ENCODE data around the gene EML4. TPM values are rescaled to one million over a fixed set of nuclear protein-coding genes. Genes with fewer than 3 reads are reported as not detected.
"Not testable (repeated sequence)": the region's sequence is repeated elsewhere in the genome, so short reads cannot be mapped to it uniquely, and the experiment has no call there.

EML4 gene
- total and polyA plus RNA-seq, 4 experiments from 2014 or later = 52.8 to 172 (median 140) TPM

DNA sequence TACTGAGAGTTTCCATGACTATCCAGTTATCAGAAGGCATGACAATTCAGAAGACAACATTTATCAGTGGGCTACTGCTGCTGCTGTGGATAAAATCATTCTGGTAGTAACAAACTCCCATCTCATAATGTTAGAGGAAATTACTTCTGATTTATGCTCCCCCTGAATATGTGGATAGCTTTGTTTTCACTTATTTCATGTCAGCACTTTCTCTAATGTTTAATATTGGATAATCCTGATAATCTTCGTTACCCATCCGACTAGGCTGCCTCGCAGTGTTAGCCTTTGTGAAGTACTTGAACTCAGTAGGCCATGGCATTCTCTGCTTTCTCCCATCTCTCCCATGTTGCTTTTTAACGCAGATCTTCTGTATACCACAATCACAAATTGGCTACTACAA is 163.4 kb downstream of the EML4 start:
- Mint-ChIP-seq H3K27ac (peak overlapping the region in 1 of 7 donors; percentile 16), H3K27me3 (no peaks in the 10 kb centered on the region), H3K9me3 (peaks cover 0 to 2% (median 0%) of the 10 kb centered on the region in 8 donors), H3K36me3 (peaks cover 55 to 84% of the 10 kb centered on the region in 2 donors), H3K4me3 (no peak overlapping the region), H3K4me1 (peaks cover 2 to 9% (median 4%) of the 10 kb centered on the region in 4 donors)
- H3K4me1 ChIP-seq (ENCODE audit: insufficient read depth, low read length) = no peaks in the 10 kb centered on the region
- ChIA-PET POLR2A (ENCODE audit: partially characterized antibody) (no interaction called here), CTCF (ENCODE audit: partially characterized antibody) (no interaction called here)
- H3K27me3 ChIP-seq (ENCODE audit: insufficient read depth, low read length) = no peaks in the 10 kb centered on the region
- H3K27ac ChIP-seq (ENCODE audit: low read depth, low read length) = no peak overlapping the region
- H3K9me3 ChIP-seq (ENCODE audit: control insufficient read depth in 1 of 2, low read length in 2 of 2) = no peaks in the 10 kb centered on the region
- intact Hi-C loops (cut with micrococcal nuclease) = no loop called here
- no peak overlapping the region for H3K4me3 ChIP-seq (ENCODE audit: low read length in 2 of 2)
- peaks cover 53% of the 10 kb centered on the region for H3K36me3 ChIP-seq (ENCODE audit: insufficient read depth, low read length)
- DNase-seq = no peak

DNA sequence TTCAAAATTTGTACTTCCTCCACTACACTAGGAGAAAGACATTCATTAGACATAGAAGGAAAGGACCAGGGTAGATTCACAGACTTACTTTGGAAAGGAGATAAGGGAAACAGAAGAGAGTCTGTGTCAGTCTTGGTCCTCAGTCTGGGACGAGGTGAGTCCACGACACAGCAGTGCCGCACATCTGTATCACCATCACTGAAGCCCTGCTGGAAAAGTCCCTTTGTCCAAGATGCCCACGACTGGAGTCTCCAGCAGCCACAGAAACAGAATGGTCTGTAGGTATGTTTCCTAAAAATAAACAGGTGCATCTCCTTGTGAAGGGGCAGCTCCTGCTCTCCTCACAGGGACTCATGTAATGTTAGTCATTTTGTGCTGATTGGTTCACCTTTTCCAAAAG is 164.4 kb downstream of the EML4 start:
- Mint-ChIP-seq H3K4me1 (peaks cover 0 to 5% (median 3%) of the 10 kb centered on the region in 4 donors), H3K9me3 (peaks cover 0 to 2% (median 0%) of the 10 kb centered on the region in 8 donors), H3K4me3 (no peak overlapping the region), H3K36me3 (peaks cover 59 to 87% of the 10 kb centered on the region in 2 donors), H3K27me3 (no peaks in the 10 kb centered on the region), H3K27ac (peak overlapping the region in 2 of 7 donors; percentile 17 to 40)
- ChIA-PET POLR2A (ENCODE audit: partially characterized antibody) (no interaction called here), CTCF (ENCODE audit: partially characterized antibody) (no interaction called here)
- intact Hi-C loops (cut with micrococcal nuclease) = no loop called here
- Histone ChIP-seq H3K27ac (ENCODE audit: low read depth, low read length) (no peak overlapping the region), H3K4me1 (ENCODE audit: insufficient read depth, low read length) (no peaks in the 10 kb centered on the region), H3K4me3 (ENCODE audit: low read length in 2 of 2) (no peak overlapping the region), H3K9me3 (ENCODE audit: control insufficient read depth in 1 of 2, low read length in 2 of 2) (no peaks in the 10 kb centered on the region), H3K27me3 (ENCODE audit: insufficient read depth, low read length) (no peaks in the 10 kb centered on the region), H3K36me3 (ENCODE audit: insufficient read depth, low read length) (peaks cover 48% of the 10 kb centered on the region)
- no peak for DNase-seq

DNA sequence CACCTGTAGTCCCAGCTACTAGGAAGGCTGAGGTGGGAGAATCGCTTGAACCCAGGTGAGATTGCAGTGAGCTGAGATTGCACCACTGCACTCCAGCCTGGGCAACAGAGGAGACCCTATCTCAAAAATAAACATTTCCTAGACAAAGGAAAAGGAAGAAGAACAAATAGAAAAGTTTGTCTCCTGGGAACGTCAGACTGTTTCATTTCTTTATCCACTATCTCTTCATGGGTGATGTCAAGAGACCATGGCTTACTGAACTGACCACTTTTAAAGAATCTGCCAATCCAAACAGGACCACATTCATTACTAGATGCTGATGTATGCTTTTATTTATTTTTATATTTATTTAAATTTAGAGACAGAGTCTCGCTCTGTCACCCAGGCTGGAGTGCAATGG is 165.1 kb downstream of the EML4 start:
- peaks cover 64 to 85% of the 10 kb centered on the region in 2 donors for H3K36me3 Mint-ChIP-seq
- intact Hi-C loops (cut with micrococcal nuclease) = no loop called here
- H3K4me1 Mint-ChIP-seq = peaks cover 0 to 5% (median 3%) of the 10 kb centered on the region in 4 donors
- H3K27me3 Mint-ChIP-seq = no peaks in the 10 kb centered on the region
- H3K9me3 Mint-ChIP-seq = peaks cover 0 to 2% (median 0%) of the 10 kb centered on the region in 8 donors
- no peak overlapping the region for H3K4me3 Mint-ChIP-seq
- ChIA-PET CTCF (ENCODE audit: partially characterized antibody) (no interaction called here), POLR2A (ENCODE audit: partially characterized antibody) (no interaction called here)
- H3K9me3 ChIP-seq (ENCODE audit: control insufficient read depth in 1 of 2, low read length in 2 of 2) = no peaks in the 10 kb centered on the region
- H3K36me3 ChIP-seq (ENCODE audit: insufficient read depth, low read length) = peaks cover 42% of the 10 kb centered on the region
- H3K27ac Mint-ChIP-seq = peak overlapping the region in 1 of 7 donors; percentile 40
- no peaks in the 10 kb centered on the region for H3K4me1 ChIP-seq (ENCODE audit: insufficient read depth, low read length)
- no peaks in the 10 kb centered on the region for H3K27me3 ChIP-seq (ENCODE audit: insufficient read depth, low read length)
- DNase-seq = no peak
- no peak overlapping the region for H3K4me3 ChIP-seq (ENCODE audit: low read length in 2 of 2)
- H3K27ac ChIP-seq (ENCODE audit: low read depth, low read length) = no peak overlapping the region

DNA sequence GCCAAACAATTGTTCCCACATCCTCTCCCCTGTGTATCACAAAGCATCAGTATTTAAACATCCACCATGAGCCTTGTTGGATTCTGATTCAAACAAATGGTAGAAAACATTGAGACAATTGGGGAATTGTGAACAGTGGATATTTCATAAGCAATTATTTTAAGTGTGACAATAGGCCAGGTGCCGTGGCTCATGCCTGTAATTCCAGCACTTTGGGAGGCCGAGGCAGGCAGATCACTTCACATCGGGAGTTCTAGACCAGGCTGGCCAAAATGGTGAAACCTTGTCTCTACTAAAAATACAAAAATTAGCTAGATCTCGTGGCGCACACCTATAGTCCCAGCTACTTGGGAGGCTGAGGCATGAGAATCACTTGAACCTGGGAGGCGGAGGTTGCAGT is 165.7 kb downstream of the EML4 start:
- H3K27ac Mint-ChIP-seq; H3K4me3 Mint-ChIP-seq; H3K27me3 ChIP-seq (ENCODE audit: insufficient read depth, low read length); H3K9me3 ChIP-seq (ENCODE audit: control insufficient read depth in 1 of 2, low read length in 2 of 2); H3K27me3 Mint-ChIP-seq; H3K4me1 Mint-ChIP-seq; H3K27ac ChIP-seq (ENCODE audit: low read depth, low read length); H3K9me3 Mint-ChIP-seq; POLR2A ChIA-PET (ENCODE audit: partially characterized antibody); intact Hi-C loops (cut with micrococcal nuclease); H3K4me1 ChIP-seq (ENCODE audit: insufficient read depth, low read length); DNase-seq; H3K4me3 ChIP-seq (ENCODE audit: low read length in 2 of 2); CTCF ChIA-PET (ENCODE audit: partially characterized antibody): not testable (repeated sequence)
- H3K36me3 ChIP-seq (ENCODE audit: insufficient read depth, low read length) = peaks cover 36% of the 10 kb centered on the region
- H3K36me3 Mint-ChIP-seq = peaks cover 65 to 82% of the 10 kb centered on the region in 2 donors

DNA sequence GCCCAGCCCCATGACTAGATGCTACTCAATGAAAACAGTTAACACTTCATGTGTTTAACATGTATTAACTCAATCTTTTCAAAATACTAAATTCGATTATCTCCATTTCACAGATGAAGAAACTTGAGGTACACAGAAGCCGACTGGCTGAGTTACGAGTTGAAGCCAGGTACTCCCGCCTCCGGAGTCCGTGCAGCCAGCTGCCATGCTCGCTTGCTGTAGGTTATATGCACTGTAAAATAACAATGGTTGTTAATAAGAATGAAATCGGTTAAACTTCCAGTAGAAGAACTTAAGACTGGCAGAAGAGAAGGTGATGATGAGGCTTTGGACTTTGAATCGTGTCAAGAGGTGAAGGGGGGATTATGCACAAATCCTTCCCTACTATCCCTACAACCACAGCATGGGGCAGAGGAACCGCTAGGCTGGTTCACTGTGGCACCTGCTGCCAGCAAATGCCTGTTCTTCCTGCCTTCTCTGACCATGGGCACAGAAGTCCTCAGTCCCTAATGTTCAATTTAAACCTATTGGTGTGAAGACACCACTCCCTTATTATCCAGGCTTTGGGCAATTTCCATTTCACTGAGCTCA is 166.5 kb downstream of the EML4 start:
- no peaks in the 10 kb centered on the region for H3K9me3 ChIP-seq (ENCODE audit: control insufficient read depth in 1 of 2, low read length in 2 of 2)
- no peak overlapping the region for H3K4me3 Mint-ChIP-seq
- peaks cover 4 to 11% (median 7%) of the 10 kb centered on the region in 4 donors for H3K4me1 Mint-ChIP-seq
- H3K4me1 ChIP-seq (ENCODE audit: insufficient read depth, low read length) = no peaks in the 10 kb centered on the region
- no peaks in the 10 kb centered on the region for H3K27me3 Mint-ChIP-seq
- H3K27ac ChIP-seq (ENCODE audit: low read depth, low read length) = no peak overlapping the region
- H3K36me3 Mint-ChIP-seq = peaks cover 69 to 83% of the 10 kb centered on the region in 2 donors
- no peak for DNase-seq
- no peaks in the 10 kb centered on the region for H3K27me3 ChIP-seq (ENCODE audit: insufficient read depth, low read length)
- H3K27ac Mint-ChIP-seq = peak overlapping the region in 1 of 7 donors; percentile 83
- H3K9me3 Mint-ChIP-seq = peaks cover 0 to 8% (median 2%) of the 10 kb centered on the region in 8 donors
- POLR2A ChIA-PET (ENCODE audit: partially characterized antibody) = no interaction called here
- no peak overlapping the region for H3K4me3 ChIP-seq (ENCODE audit: low read length in 2 of 2)
- CTCF ChIA-PET (ENCODE audit: partially characterized antibody) = no interaction called here
- peaks cover 29% of the 10 kb centered on the region for H3K36me3 ChIP-seq (ENCODE audit: insufficient read depth, low read length)
- intact Hi-C loops (cut with micrococcal nuclease) = no loop called here

DNA sequence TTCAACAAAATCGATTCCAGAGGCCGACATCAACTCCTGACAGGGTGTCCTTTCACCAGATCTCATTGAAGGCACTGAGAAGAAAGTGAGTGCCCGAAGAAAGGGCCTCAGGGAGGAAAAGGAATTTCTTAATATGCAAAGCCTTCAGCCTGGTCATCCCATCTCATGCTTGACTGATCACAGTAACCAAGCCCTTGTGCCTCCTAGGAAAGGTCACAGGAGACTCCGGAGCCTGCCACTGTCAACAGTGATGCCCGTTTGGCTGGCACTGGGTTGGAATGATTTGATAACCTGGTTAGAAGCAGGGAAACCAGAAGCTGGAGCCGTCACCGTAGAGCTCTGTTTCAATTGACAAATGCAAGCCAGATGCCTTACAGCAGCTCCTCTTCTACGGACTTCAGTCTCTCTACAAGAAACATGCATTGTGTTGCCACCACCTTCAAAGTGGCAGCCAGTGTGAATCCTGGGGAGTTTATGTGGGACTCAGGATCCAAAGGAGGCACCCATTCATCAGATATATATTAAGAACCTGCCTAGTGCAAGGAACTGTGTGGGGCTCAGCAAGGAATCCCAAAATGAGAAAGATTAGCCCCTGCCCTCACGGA is 167.3 kb downstream of the EML4 start:
- peaks cover 67 to 85% of the 10 kb centered on the region in 2 donors for H3K36me3 Mint-ChIP-seq
- DNase-seq = no peak
- intact Hi-C loops (cut with micrococcal nuclease) = no loop called here
- Histone ChIP-seq H3K9me3 (ENCODE audit: control insufficient read depth in 1 of 2, low read length in 2 of 2) (no peaks in the 10 kb centered on the region), H3K27ac (ENCODE audit: low read depth, low read length) (no peak overlapping the region), H3K4me1 (ENCODE audit: insufficient read depth, low read length) (peaks cover 1% of the 10 kb centered on the region), H3K27me3 (ENCODE audit: insufficient read depth, low read length) (no peaks in the 10 kb centered on the region), H3K36me3 (ENCODE audit: insufficient read depth, low read length) (peaks cover 27% of the 10 kb centered on the region), H3K4me3 (ENCODE audit: low read length in 2 of 2) (no peak overlapping the region)
- POLR2A ChIA-PET (ENCODE audit: partially characterized antibody) = no interaction called here
- CTCF ChIA-PET (ENCODE audit: partially characterized antibody) = interaction anchor here (1.0 kb wide), 1 partner anchor 8 kb away, joined by 3 read pairs; no protein-coding TSS in a partner anchor
- H3K27ac Mint-ChIP-seq = peak overlapping the region in 1 of 7 donors; percentile 83
- H3K4me1 Mint-ChIP-seq = peaks cover 8 to 13% (median 9%) of the 10 kb centered on the region in 4 donors
- H3K4me3 Mint-ChIP-seq = no peak overlapping the region
- H3K27me3 Mint-ChIP-seq = no peaks in the 10 kb centered on the region
- peaks cover 0 to 8% (median 2%) of the 10 kb centered on the region in 8 donors for H3K9me3 Mint-ChIP-seq

DNA sequence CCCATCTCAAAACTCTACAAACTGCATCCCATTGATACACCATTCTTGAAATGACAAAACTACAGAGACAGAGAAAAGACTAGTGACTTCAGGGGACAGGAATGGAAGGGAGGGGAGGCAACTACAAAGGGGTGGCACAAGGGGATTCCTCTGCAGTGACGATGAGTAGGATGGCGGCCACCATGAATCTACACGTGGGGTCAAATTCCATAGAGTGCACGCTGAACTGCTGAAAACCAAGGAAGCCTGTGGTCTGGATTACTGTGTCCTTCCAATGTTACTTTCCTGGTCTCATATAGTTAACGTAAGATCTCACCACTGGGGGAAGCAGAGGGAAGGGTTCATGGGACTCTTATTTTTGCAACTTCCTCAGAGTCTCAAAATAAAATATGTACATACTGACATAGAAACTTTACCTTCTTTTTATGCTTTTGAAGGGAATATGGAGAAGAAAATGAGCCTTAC is 168.2 kb downstream of the EML4 start:
- DNase-seq = no peak
- Histone ChIP-seq H3K27ac (ENCODE audit: low read depth, low read length) (no peak overlapping the region), H3K4me3 (ENCODE audit: low read length in 2 of 2) (no peak overlapping the region), H3K4me1 (ENCODE audit: insufficient read depth, low read length) (peaks cover 10% of the 10 kb centered on the region), H3K27me3 (ENCODE audit: insufficient read depth, low read length) (no peaks in the 10 kb centered on the region), H3K36me3 (ENCODE audit: insufficient read depth, low read length) (peaks cover 18% of the 10 kb centered on the region), H3K9me3 (ENCODE audit: control insufficient read depth in 1 of 2, low read length in 2 of 2) (no peaks in the 10 kb centered on the region)
- intact Hi-C loops (cut with micrococcal nuclease) = no loop called here
- POLR2A ChIA-PET (ENCODE audit: partially characterized antibody) = no interaction called here
- Mint-ChIP-seq H3K27ac (peak overlapping the region in 4 of 7 donors; percentile 18 to 83 (median 75)), H3K36me3 (peaks cover 66 to 84% of the 10 kb centered on the region in 2 donors), H3K9me3 (peaks cover 0 to 9% (median 2%) of the 10 kb centered on the region in 8 donors), H3K4me1 (peaks cover 11 to 22% (median 15%) of the 10 kb centered on the region in 4 donors), H3K27me3 (no peaks in the 10 kb centered on the region), H3K4me3 (no peak overlapping the region)
- CTCF ChIA-PET (ENCODE audit: partially characterized antibody) = interaction anchor here (0.9 kb wide), 1 partner anchor 9 kb away, joined by 3 read pairs; no protein-coding TSS in a partner anchor
